ENCODE data around the gene EDNRA. TPM values are rescaled to one million over a fixed set of nuclear protein-coding genes. Genes with fewer than 3 reads are reported as not detected.
A peak's percentile ranks its signal among the peaks of the same experiment; 100 is the strongest.

EDNRA gene
- total RNA-seq, 1 experiment from 2014 or later: 0.35 TPM

- no peak for DNase-seq (ENCODE audit: extremely low read depth, low read depth)
Measured at GRCh38 chr4:147494301-147494700, 13.4 kb downstream of the EDNRA start.

DNA sequence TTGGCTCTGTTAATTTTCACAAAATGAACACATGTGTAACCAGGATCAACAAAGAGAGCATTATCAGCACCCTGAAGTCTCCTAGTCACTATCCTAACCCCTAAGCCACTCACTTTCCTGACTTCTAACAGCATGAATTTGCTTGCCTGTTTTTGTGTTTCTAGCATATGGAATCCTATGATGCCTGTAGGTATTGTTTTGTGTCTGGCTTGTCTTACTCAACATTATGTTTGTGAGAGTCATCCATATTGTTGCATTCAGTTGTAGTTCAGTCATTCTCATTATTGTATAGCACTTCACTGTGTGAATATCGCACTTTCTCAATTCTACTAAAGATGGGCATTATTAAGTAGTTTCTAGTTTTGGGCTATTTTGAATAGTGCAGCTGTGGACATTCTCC is 15.6 kb downstream of the EDNRA start:
- no peak for DNase-seq (ENCODE audit: extremely low read depth, low read depth)

- DNase-seq (ENCODE audit: extremely low read depth, low read depth): no peak
Measured at GRCh38 chr4:147498031-147498660, 17.2 kb downstream of the EDNRA start.

DNA sequence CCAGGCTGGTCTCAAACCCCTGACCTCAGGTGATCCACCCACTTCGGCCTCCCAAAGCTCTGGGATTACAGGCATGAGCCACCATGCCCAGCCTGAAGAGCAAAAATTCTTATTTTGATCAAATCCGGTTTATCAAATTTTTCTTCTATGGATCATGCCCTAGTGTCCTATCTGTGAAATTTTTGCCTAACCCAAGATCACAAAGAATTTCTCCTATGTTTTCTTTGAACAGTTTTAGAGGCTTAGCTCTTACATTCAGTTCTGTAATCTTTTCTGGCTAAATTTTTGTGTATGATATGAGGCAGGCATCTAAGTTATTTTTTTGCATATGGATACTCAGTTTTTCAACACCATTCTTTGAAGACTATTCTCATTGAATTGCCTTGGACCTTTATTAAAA is 27.4 kb downstream of the EDNRA start:
- DNase-seq (ENCODE audit: extremely low read depth, low read depth): no peak

DNA sequence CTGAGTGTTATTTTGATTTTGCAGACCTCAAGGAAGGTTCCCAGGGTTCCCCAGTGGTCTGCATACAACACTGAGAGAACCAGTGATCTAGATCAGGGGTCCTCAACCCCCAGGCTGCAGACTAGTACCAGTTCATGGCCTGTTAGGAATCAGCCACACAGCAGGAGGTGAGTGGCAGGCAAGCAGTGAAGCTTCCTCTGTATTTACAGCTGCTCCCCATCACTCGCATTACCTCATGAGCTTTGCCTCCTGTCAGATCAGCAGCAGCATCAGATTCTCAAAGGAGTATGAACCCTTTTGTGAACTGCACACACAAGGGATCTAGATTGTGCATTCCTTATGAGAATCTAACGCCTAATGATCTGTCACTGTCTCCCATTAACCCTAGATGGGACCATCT is 28.5 kb downstream of the EDNRA start:
- no peak for DNase-seq (ENCODE audit: extremely low read depth, low read depth)

DNA sequence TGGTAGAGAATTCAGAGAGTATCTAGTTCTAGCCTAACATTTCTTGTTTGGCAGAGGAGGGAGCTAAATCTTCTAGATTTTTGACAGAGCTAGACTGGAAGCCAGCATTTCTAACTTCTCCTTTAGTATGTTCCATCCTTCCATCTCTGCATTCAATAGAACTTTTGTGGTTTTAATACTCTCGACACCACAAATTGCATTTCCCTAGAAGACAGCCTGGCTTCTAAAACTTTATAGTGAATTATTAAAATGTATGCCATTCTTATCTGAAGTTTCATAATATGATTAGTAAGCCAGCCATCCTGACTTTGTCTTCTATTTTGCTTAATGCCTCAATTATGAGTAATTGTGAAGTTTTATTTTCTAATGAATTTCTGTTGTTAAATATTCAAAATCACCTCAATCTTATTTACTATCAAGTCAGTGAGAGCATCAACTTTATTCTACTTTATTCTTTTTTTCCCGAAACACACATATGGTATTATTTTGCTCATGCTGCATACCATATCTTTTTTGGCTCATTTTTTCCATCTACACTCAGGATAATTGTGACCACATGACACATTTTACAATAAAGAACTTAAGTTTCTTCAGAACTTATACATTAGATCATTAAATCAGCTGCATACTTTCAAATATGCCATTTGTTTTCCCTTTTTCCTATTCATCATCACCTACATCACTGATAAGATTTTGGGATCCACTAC is 30.2 kb downstream of the EDNRA start:
- no peak for DNase-seq (ENCODE audit: extremely low read depth, low read depth)

- no peak for DNase-seq (ENCODE audit: extremely low read depth, low read depth)
Measured at GRCh38 chr4:147513091-147513490, 32.2 kb downstream of the EDNRA start.

- no peak for DNase-seq (ENCODE audit: extremely low read depth, low read depth)
Measured at GRCh38 chr4:147513952-147514351, 33.1 kb downstream of the EDNRA start.

GRCh38 chr4:147515220-147515936 is 34.5 kb downstream of the EDNRA start:
- no peak for DNase-seq (ENCODE audit: extremely low read depth, low read depth)

- no peak for DNase-seq (ENCODE audit: extremely low read depth, low read depth)
Measured at GRCh38 chr4:147516133-147516532, 35.2 kb downstream of the EDNRA start.

GRCh38 chr4:147518086-147518485 is 37.2 kb downstream of the EDNRA start:
- no peak for DNase-seq (ENCODE audit: extremely low read depth, low read depth)

DNA sequence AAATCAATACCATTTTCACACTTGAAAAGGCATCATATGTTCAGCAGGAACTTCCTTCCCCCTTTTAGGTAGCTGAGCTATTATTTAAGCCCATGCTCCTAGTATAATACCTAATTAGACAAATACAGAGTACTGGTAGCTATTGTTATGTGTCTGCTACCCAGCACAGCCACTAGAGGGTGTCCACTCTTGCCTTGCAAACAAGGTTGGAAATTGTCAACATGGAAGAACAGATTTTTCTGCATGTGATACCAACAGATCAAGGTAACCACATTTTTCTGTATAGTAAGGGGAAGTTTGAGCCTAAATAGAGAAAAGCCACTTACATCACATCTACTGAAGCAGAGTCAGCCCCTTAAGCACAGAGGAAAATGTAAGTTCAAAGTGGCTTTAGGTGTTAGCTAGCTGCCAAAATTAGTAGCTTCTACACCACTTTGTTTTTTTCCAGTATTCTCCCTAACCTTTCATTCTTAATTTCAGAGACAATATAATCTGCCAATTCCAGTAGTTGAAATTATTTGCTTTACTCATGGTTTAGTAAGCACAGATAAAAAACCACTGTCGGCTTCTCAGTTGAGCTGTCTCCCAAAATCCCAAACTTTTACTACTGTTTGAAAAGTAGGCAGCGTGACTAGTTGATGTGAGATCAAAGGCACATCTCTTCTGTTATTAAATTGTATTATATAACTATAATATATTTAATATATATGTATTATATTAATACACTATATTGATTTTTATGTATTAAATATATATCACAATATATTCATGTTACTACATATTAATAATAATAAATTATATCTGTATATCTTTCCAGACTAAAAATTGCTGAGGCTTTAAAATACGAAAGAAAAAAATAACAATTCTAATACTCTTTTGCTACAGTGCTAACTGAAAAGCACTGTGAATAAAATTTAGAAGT is 38.2 kb downstream of the EDNRA start:
- DNase-seq (ENCODE audit: extremely low read depth, low read depth): peak; percentile 33

DNA sequence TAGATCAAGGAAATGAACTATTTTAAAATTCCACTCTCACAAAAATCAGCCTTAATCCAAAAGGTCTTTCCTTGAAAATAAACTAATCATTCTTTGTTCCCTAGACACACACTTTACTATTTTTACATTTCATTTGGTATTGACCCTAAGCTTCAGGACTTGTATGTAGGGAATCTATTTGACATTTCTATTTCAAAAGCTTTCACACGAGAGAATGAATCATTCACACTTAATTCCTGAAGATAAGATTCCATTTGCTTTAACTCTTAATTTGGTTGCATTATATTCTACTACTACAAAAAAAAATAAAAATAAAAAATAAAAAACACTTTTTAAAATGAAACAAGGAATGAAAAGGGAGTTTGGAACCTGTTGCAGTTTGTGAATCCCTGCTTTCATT is 43.7 kb downstream of the EDNRA start:
- DNase-seq (ENCODE audit: extremely low read depth, low read depth): no peak

- DNase-seq (ENCODE audit: extremely low read depth, low read depth): no peak
Measured at GRCh38 chr4:147525494-147526271, 44.8 kb downstream of the EDNRA start.

DNA sequence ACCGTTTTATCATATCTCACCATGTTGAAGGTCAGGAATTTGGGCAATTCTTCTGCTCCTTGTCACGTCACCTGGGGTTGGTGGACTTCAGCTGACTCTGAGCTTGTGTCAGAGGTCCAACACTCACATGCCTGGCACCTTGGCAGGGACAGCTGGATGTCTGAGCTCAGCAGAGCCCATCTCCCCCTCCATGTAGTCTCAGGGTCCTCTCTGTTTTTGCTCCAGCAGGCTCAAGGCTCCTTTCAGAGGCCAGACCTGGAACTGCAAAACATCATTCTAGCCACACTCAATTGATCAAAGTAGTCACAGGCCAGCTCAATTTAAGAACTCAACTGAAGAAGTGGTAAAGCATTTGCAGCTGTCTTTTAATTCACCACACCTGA is 45.4 kb downstream of the EDNRA start:
- no peak for DNase-seq (ENCODE audit: extremely low read depth, low read depth)

DNA sequence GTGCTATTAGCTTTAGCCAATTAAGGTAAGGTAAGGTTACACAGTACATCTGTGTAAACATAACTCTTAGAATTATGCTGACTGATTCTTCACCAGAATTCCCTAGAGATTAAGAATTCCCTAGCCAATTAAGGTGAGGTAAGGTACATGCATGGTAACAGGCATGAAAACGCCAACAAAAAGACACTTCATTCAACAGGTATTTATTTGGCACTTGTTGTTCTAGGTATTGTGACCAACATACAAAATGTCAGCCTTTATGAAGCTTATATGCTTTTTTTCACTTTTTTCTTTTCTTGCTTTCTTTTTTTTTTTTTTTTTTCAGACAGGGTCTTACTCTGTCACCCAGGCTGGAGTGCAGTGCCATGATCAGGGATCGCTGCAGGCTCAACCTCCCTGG is 47.2 kb downstream of the EDNRA start:
- DNase-seq (ENCODE audit: extremely low read depth, low read depth): no peak

DNA sequence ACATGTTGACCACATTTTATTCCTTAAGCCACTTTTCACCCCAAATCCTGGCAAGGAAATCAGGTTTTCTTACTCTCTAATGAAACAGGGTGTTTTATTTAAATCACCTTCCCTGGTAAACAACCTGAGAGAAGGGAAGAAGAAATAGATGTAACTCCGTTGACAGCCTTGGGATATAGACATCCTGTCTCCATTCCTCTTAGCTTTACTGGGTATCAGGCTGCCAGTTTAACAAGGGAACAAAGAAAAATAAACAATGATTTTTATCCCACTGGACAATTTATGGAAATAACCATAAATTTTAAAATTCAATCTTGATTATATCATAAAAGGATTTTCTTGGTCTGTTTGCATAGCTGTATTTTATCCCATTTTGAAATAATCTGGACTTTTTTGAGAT is 49.2 kb downstream of the EDNRA start:
- no peak for DNase-seq (ENCODE audit: extremely low read depth, low read depth)

DNA sequence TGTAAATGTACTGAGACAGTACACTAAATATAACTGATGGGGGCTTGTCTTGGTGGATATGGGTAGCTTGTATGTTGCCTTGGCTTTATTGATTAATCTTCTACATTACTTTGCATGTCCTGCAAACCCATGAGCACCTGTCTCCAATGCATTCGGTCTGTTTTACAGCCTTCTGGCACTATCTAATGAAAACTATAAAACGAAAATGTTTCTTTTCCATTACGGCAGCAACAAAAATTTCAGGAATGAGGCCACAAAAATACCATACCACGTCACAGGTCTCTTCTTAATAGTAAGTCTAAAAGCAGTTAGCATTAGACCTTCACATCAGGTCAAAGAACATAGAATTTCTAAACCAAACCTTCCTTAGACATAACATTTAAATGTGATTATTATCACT is 49.8 kb downstream of the EDNRA start:
- no peak for DNase-seq (ENCODE audit: extremely low read depth, low read depth)

DNA sequence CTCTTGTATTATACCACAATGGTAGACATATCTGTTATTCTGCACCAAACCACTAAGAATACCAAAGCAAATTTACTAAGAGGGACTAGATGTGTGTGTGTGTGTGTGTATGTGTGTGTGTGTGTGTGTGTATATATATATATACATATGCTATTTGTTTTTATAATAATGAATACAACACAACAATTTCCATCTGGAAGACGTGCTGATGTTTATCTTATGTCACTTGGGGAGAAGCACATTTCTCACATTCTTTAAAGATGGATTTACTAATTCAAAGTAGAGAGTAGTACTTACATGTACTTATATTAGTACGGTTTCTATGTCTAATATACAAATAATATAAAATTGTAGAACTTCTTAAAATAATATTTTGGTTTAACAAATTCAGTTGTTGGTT is 52.0 kb downstream of the EDNRA start:
- DNase-seq (ENCODE audit: extremely low read depth, low read depth): no peak

- DNase-seq (ENCODE audit: extremely low read depth, low read depth): no peak
Measured at GRCh38 chr4:147533331-147533730, 52.4 kb downstream of the EDNRA start.

Measured in NCI-H460 (cell line).